NCI-H526 treated with DMSO at 0.1 percent for 48 hours (cell line): ENCODE measurements around the gene HDAC5.

Source experiments
- DNase-seq: peaks from one replicate; lab custom pipeline; 2025; lab: John Stamatoyannopoulos, UW

Gene HDAC5

DNA sequence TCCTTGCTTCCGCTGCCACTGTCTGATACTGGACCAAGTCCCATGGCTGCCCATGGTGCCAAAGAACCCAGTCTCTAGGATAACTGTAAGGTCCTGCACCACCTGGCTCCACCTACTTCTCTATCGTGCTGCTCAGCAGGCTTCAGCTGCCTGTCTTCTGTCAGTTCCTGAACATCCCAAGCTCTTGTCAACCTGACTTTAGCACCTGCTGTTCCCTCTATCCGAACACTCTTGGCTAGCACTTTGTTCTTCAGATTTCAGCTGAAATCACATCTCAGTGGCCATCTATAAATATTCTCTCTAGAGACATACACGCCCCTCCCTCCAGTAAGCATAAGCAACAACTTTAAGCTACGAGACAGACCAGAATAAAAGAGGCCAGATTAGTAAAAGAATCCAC is 93.7 kb downstream of the HDAC5 start:
- no peak for DNase-seq
